ENCODE results near the gene RNF181. TPM values are rescaled to one million over a fixed set of nuclear protein-coding genes. Genes with fewer than 3 reads are reported as not detected.

The RNF181 gene
- total and polyA plus RNA-seq, 2 of the 8 experiments (the other 6 are each of a cell fraction or from before 2014, with no cell fraction given), result 97.2 to 514 TPM

DNA sequence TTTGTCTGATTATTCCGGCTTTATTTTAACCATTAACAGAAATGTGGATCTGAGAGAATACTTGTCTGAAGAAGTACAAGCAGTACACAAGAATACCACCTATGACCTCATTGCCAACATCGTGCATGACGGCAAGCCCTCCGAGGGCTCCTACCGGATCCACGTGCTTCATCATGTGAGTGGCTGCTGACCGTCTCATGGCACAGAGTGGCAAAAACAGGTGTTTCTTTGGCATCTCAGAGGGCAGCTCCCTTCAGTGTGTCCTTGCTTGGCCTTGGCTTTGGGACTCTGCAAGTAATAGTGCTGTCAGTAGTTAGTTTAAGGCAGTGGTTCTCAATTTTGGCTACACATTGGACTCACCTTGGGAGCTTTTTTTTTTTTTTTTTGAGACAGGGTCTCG lies 49.4 kb downstream of the RNF181 start:
- Histone ChIP-seq H3K4me1 (replicated peaks in 1 of 4; ENCODE audit: control insufficient read depth in 3 of 4, insufficient read depth in 4 of 4, low read length in 3 of 4) (no peaks in the 10 kb centered on the region), H3K14ac (ENCODE audit: insufficient read length) (no peak overlapping the region), H3K56ac (replicated peaks; ENCODE audit: insufficient read length, low read depth, low read length) (no peak overlapping the region), H4K5ac (ENCODE audit: insufficient read length, low read depth, low read length) (no peak overlapping the region), H3K23me2 (ENCODE audit: low read depth, low read length) (0 out of 2 replicates have a peak, but pooled peaks cover 2% of the 10 kb centered on the region), H2BK120ac (replicated peaks; ENCODE audit: low read depth, low read length) (no peak overlapping the region), H3K4me3 (ENCODE audit: extremely low read depth in 1 of 4, insufficient read depth in 2 of 4, low read depth in 3 of 4, low read length in 4 of 4) (no peak overlapping the region), H4K91ac (replicated peaks; ENCODE audit: insufficient read length, low read length) (no peak overlapping the region), H3K18ac (ENCODE audit: extremely low read depth, low read length) (no peak overlapping the region), H3K27ac (ENCODE audit: low read depth, low read length) (no peak overlapping the region), H3K9ac (replicated peaks in 1 of 4; ENCODE audit: extremely low read depth in 1 of 4, low read depth in 3 of 4, low read length in 3 of 4) (no peak overlapping the region), H2BK12ac (ENCODE audit: low read depth, low read length) (no peak overlapping the region), H3K23ac (ENCODE audit: insufficient read length) (no peak overlapping the region), H3K79me1 (ENCODE audit: low read depth, low read length) (no peaks in the 10 kb centered on the region), H3K9me3 (ENCODE audit: insufficient read depth in 2 of 2, low read depth in 1 of 2, low read length in 1 of 2) (no peaks in the 10 kb centered on the region), H4K20me1 (replicated peaks in 1 of 2; ENCODE audit: control insufficient read depth in 1 of 2, insufficient read depth in 2 of 2, low read length in 2 of 2) (peaks cover 0 to 4% of the 10 kb centered on the region in 2 experiments), H3K36me3 (ENCODE audit: control insufficient read depth in 2 of 4, insufficient read depth in 4 of 4, low read length in 3 of 4) (peaks cover 39 to 97% (median 87%) of the 10 kb centered on the region in 4 experiments), H4K8ac (ENCODE audit: extremely low read depth, insufficient read depth, low read length) (no peak overlapping the region), H2AK5ac (ENCODE audit: low read depth, low read length) (no peak overlapping the region), H2BK5ac (ENCODE audit: low read depth, low read length) (no peak overlapping the region), H3K27me3 (replicated peaks in 1 of 4; ENCODE audit: control insufficient read depth in 3 of 4, extremely low read depth in 1 of 4, insufficient read depth in 3 of 4, low read length in 3 of 4) (no peaks in the 10 kb centered on the region), H2BK20ac (ENCODE audit: low read length) (no peak overlapping the region), H2BK15ac (ENCODE audit: low read length) (no peak overlapping the region), H3K4me2 (ENCODE audit: insufficient read depth in 1 of 2, low read depth in 2 of 2, low read length in 2 of 2) (no peak overlapping the region), H2AFZ (ENCODE audit: low read length) (no peak overlapping the region), H3K4ac (replicated peaks; ENCODE audit: insufficient read length, low read depth, low read length) (no peak overlapping the region), H3K79me2 (ENCODE audit: control insufficient read depth in 1 of 2, insufficient read depth in 2 of 2, low read length in 2 of 2) (no peaks in the 10 kb centered on the region)
- no peak for FAIRE-seq
- DNase-seq (ENCODE audit: low read depth in 1 of 2, low spot score in 2 of 2), result no peak
- ChIA-PET POLR2A (ENCODE audit: partially characterized antibody) (interaction anchor here (1.1 to 2.2 kb wide), 5 partner anchors 8 to 36 kb away, joined by 3 to 11 read pairs (median 4); no protein-coding TSS in a partner anchor), CTCF (ENCODE audit: partially characterized antibody) (interaction anchor here (0.8 to 8.4 kb wide), 4 partner anchors 7 to 424 kb away, joined by 3 to 69 read pairs (median 8); no protein-coding TSS in a partner anchor)
- TF ChIP-seq GABPA (IDR thresholded peaks at IDR 0.05; ENCODE audit: borderline replicate concordance, insufficient read depth, low read length), result no peak
- no peak for TF ChIP-seq ATF2 (IDR thresholded peaks at IDR 0.05; ENCODE audit: low read length)
- TF ChIP-seq EP300 (IDR thresholded peaks at IDR 0.05; ENCODE audit: borderline replicate concordance in 1 of 2, low read depth in 2 of 2, low read length in 2 of 2), result no peak
- no peak for TF ChIP-seq JUND (IDR thresholded peaks at IDR 0.05; ENCODE audit: low read length)
- no peak for TF ChIP-seq GTF2F1 (IDR thresholded peaks at IDR 0.05; ENCODE audit: borderline replicate concordance, low read depth, low read length)
- WGBS, 2 experiments (ENCODE audit: extremely low coverage in 1 of 2, insufficient coverage in 1 of 2, insufficient read length in 1 of 2, insufficient replicate concordance in 2 of 2, low coverage in 1 of 2, low lambda C conversion rate in 2 of 2, missing lambda C conversion rate in 1 of 2), result 96% methylated on average over 7 of the region's 8 CpGs; no CpG with 5 or more reads in 1 of the 2 experiments

Data from H1 (cell line).